Activated naive CD8-positive, alpha-beta T cell (primary cell): Measurements from ENCODE around the gene PKDCC.

ENCODE experiments used
- H3K27ac Mint-ChIP-seq: one replicate; pipeline ENCODE4 v1.8.0; 2021; ENCODE audit warnings: mixed read lengths
- H3K27me3 Mint-ChIP-seq: one replicate; pipeline ENCODE4 v1.8.0; 2021; ENCODE audit warnings: mixed read lengths
- H3K36me3 Mint-ChIP-seq: one replicate; pipeline ENCODE4 v1.8.0; 2021; ENCODE audit warnings: mixed read lengths
- H3K4me1 Mint-ChIP-seq: one replicate; pipeline ENCODE4 v1.8.0; 2021; ENCODE audit warnings: low read depth, mixed read lengths
- H3K4me3 Mint-ChIP-seq: one replicate; pipeline ENCODE4 v1.8.0; 2021; ENCODE audit warnings: mild to moderate bottlenecking, mixed read lengths
- H3K9me3 Mint-ChIP-seq: one replicate; pipeline ENCODE4 v1.8.0; 2021; ENCODE audit warnings: low read depth, mixed read lengths

Gene PKDCC

DNA sequence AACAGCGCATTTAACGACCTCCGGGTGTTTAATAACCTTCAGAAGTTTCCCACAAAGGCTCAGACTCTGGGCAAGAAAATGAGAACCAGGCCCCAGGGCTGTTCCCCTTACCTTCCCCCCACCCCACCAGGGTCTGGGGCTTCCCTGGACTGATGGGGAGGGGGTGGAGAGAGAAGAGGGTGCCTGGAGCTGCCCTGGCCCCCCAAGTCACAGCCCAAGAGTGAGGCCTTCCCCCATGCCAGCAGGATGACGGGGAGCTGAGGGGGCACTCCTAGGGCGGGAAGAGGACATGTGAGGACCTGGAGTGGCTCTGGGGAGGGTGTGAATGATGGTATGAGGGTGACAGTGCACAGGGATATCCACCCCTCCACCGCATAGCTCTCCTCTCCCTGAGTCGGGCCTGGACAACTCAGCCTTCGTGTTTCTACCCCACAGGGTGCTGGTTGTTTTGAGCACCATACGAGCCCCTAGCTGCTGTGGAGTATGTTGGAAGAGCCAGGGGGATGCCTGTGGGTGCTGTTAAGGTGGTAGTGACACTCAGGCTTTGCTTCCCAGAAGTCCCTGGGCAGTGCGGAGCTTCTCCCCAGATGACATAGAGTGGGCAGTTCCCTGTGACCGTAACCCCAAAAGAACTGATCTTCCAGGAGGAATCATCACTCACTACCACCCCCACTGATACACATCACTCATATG is 3.9 kb downstream of the PKDCC start:
- H3K4me1 Mint-ChIP-seq = peaks cover 4% of the 10 kb centered on the region
- no peaks in the 10 kb centered on the region for H3K9me3 Mint-ChIP-seq
- no peak overlapping the region for H3K4me3 Mint-ChIP-seq
- peaks cover 17% of the 10 kb centered on the region for H3K27me3 Mint-ChIP-seq
- no peaks in the 10 kb centered on the region for H3K36me3 Mint-ChIP-seq
- H3K27ac Mint-ChIP-seq = no peak overlapping the region

DNA sequence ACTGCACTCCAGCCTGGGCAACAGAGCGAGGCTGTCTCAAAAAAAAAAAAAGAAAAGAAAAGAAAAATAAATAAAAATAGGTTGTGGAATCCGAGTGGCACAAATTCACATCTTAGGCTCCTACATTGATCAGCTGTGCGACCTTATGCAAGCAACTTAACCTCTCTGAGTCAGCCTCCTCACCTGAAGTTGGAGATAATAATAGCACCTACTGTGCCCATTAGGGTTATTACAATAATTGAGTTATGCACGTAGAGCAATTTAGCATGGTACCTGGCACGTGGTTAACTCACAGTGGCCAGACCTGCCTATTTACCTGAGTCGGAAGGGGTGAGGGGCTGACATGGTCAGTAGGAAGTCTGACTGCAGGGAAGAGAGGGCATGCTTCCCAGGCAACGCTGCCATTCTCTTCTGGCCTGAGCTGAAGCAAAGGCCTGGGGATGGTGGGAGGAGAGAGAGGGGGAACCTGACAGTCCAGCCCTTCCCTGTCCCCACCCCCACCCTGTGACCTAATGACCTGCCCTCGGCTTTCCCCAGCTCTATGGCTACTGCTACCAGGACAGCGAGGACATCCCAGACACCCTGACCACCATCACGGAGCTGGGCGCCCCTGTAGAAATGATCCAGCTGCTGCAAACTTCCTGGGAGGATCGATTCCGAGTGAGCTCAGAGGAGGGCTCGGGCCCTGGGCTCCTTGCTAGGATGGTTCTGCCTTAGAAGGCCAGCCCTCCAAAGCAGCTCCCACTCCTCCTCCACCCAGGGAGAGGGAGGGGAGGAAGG is 5.1 kb downstream of the PKDCC start:
- Mint-ChIP-seq H3K4me3 (no peak overlapping the region), H3K4me1 (no peaks in the 10 kb centered on the region), H3K36me3 (no peaks in the 10 kb centered on the region), H3K27ac (no peak overlapping the region), H3K27me3 (peaks cover 13% of the 10 kb centered on the region), H3K9me3 (no peaks in the 10 kb centered on the region)

DNA sequence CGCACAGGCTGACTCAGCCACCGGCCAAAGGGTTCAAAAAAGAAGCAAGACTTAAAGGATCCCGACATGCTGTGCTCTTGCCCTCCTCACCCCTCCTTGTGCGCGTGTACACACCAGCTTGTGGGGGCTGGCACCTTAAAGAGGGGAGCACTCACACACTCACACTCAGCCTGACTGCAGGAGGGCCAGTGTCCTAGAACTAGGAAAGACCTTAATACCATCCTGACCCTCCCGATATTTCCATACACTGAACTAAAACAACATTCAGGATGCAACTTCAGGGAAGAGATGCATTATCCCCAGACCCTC is 5.6 kb downstream of the PKDCC start:
- H3K36me3 Mint-ChIP-seq = no peaks in the 10 kb centered on the region
- no peak overlapping the region for H3K27ac Mint-ChIP-seq
- H3K9me3 Mint-ChIP-seq = no peaks in the 10 kb centered on the region
- no peaks in the 10 kb centered on the region for H3K4me1 Mint-ChIP-seq
- H3K4me3 Mint-ChIP-seq = no peak overlapping the region
- peaks cover 13% of the 10 kb centered on the region for H3K27me3 Mint-ChIP-seq

DNA sequence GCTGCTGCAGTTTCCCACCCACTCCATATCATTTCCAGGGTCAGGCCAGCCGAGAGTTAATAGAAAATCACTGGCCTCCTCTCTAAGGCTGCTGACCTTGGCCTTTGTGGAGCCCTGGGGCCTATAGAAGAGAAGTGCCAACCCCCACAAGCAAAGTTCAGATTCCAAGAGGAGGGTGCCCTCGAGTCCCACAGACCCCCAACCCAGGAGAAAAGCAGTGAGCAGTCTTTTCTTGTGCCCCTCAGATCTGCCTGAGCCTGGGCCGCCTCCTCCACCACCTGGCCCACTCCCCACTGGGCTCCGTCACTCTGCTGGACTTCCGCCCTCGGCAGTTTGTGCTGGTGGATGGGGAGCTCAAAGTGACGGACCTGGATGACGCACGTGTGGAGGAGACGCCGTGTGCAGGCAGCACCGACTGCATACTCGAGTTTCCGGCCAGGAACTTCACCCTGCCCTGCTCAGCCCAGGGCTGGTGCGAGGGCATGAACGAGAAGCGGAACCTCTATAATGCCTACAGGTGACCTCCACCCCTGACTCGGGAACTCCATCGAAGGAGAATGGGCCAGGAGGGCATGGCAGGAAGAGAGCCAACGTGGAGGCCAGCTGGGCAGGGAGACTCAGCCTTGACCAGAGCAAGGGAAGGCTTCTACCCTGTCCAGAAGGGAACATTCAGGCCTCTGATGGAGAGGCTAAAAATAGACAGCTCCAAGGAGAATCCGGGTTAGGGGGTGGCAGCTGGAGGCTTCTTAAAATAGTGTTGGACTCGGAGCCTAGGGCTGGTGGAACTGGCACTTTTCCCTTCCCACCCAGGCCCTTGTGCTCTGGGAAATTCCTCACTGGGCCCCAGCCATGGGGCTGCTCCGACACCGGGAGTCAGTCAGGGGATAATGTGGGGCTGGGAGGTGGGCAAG is 6.2 kb downstream of the PKDCC start:
- no peaks in the 10 kb centered on the region for H3K4me1 Mint-ChIP-seq
- peaks cover 13% of the 10 kb centered on the region for H3K27me3 Mint-ChIP-seq
- no peaks in the 10 kb centered on the region for H3K36me3 Mint-ChIP-seq
- no peak overlapping the region for H3K27ac Mint-ChIP-seq
- no peaks in the 10 kb centered on the region for H3K9me3 Mint-ChIP-seq
- no peak overlapping the region for H3K4me3 Mint-ChIP-seq

DNA sequence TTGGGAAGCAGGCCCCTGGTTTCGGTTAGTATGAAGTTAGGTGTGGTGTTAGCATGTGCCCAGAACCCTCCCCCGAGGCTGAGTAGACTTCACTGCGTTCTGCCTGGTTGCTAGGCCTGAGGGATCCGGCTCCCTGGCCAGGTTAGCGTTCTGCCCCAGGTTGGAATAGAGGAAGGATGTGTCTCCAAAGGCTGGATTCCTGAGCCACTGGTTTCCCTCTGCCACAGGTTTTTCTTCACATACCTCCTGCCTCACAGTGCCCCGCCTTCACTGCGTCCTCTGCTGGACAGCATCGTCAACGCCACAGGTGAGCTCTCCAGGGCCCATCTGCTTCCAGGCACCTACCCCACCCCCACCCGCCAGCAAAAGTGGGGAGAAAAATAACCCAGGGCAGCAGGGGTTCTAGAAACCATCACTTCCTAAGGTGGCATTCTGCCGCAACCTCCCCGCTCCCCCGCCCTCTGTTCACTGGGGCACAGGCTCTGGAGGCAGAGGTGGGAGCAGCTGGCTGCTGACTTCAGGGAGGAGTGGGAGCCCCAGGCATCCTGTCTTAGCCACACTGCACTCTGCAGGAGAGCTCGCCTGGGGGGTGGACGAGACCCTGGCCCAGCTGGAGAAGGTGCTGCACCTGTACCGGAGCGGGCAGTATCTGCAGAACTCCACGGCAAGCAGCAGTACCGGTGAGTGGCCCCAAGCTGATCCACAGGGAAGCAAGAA is 7.1 kb downstream of the PKDCC start:
- H3K4me1 Mint-ChIP-seq = no peaks in the 10 kb centered on the region
- H3K27me3 Mint-ChIP-seq = peaks cover 11% of the 10 kb centered on the region
- H3K4me3 Mint-ChIP-seq = no peak overlapping the region
- H3K27ac Mint-ChIP-seq = no peak overlapping the region
- no peaks in the 10 kb centered on the region for H3K36me3 Mint-ChIP-seq
- no peaks in the 10 kb centered on the region for H3K9me3 Mint-ChIP-seq

DNA sequence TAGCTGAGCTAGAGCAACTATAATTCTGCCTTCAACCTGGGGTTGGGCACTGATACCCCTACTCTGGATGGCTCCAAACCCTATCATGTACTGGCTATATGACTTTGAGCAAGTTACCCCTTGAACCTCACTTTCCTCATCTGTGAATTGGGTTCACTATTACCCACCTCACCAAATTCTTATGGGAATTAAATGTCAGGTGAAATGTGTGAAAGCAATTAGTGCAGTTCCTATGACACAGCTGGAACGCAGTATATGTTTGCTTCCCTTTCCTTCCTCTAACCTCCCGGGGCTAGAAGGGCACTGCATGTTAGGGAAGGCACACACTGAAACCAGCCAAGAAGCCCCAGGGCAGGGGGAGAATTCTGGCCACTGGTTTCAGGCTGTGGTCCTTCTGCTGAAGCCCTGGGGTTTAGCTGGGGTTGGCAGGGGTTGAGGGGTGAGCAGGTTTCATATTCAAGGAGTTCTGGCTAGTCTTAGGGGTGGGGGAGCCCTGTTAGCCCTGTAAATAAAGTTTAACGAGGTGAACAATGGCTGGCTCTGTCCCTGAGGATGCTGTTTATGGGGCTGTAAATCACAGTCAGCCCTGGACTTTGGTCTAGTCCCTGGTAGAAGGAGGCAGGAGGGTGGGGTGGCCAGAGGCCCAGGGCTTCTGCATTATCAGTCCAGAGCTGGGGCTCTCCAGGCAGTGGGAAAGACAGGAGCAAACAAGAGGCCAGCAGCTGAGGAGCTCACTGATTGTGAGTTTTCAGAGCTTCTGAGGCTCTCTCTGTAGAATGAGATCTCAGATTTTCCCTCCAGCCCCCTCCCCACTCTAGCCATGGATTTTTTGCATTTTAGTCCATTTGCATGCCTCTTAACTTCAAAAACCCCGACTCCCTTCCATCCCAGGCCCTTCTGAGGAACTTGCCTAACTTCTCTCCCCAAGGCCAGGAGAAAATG is 8.0 kb downstream of the PKDCC start:
- no peaks in the 10 kb centered on the region for H3K9me3 Mint-ChIP-seq
- no peaks in the 10 kb centered on the region for H3K4me1 Mint-ChIP-seq
- H3K27ac Mint-ChIP-seq = no peak overlapping the region
- no peaks in the 10 kb centered on the region for H3K36me3 Mint-ChIP-seq
- peaks cover 7% of the 10 kb centered on the region for H3K27me3 Mint-ChIP-seq
- no peak overlapping the region for H3K4me3 Mint-ChIP-seq

DNA sequence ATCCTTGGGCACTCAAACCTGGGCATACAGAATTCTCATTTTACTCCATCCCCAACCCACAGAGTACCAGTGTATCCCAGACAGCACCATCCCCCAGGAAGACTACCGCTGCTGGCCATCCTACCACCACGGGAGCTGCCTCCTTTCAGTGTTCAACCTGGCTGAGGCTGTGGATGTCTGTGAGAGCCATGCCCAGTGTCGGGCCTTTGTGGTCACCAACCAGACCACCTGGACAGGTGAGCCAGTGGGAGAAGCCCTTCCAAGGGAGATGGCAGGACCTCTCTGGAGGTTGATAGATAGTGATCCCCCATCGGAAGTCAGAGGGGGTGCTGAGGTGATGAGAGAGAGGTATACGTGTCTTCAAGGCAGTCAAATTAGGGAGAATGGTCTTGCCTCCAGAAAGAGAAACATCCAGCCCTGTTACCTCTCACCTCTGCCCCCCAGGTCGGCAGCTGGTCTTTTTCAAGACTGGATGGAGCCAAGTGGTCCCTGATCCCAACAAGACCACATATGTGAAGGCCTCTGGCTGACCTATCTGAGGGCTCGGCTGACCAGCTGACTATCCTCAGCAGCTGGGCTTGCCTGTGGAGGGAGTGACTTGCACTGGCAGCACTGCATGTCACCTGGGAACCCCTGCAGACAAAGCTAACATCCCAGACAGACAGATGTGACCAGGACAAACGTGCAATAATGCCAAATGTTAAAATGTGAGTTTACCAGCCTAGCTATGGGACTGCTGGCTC is 9.5 kb downstream of the PKDCC start:
- Mint-ChIP-seq H3K4me1 (no peaks in the 10 kb centered on the region), H3K27me3 (peaks cover 5% of the 10 kb centered on the region), H3K4me3 (no peak overlapping the region), H3K9me3 (no peaks in the 10 kb centered on the region), H3K27ac (no peak overlapping the region), H3K36me3 (no peaks in the 10 kb centered on the region)

DNA sequence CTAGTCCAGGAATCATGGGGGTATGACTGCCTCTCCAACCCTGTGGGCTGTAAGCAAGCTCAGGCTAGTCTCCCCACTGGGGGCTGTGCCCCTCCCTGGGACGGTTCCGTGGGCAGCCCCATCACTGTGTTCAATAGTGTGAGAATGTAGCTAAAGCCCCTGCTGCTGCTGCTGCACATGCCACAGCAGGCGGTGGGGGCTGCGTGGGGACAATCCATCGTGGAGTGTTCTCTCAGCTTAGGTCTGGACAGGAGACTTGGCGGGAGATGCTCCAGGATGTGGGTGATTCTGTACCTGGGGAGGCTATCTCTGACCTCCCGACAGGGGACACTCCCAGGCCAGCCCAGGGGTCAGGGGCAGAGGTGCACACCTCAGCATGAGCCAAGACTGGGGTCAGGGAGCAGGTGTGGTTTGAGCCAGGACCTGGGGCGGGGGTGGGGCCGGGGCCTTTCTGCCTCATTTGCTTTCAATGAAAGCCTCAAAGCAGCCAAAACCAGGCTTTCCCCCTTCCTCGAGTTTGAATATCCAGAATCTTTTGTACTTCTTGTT is 10.2 kb downstream of the PKDCC start:
- Mint-ChIP-seq H3K27me3 (peaks cover 3% of the 10 kb centered on the region), H3K9me3 (no peaks in the 10 kb centered on the region), H3K4me3 (no peak overlapping the region), H3K36me3 (no peaks in the 10 kb centered on the region), H3K4me1 (no peaks in the 10 kb centered on the region), H3K27ac (no peak overlapping the region)

DNA sequence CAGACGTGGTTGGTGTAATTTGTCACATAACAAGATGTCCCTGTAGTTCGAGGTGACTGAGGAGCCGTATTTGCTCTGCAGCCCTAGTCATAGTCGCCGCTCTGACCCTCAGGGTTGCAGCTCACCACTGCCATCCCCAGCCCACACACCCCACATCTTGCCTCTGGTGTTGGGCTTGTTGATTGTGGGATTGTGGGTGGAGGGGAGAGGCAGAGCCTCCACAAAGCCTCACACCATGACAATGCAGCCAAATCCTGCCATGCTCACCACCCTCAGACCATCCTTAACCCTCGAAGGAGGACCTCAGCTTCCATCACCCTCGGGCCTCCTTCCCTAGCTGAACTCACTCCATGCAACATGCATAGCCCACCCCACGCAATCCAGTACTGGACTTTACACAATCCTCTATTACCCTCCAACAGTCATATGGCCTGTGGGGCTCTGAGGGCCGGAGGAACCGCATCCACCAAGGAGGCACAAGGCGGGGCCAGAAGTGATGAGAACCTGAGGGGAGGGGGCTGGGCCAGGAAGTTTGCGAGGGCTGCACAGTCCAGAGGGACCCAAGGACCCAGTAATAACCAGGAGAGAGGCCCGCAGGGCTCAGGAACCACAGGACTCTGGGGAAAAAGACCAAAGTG is 11.6 kb downstream of the PKDCC start:
- Mint-ChIP-seq H3K27me3 (no peaks in the 10 kb centered on the region), H3K4me1 (no peaks in the 10 kb centered on the region), H3K36me3 (no peaks in the 10 kb centered on the region)

DNA sequence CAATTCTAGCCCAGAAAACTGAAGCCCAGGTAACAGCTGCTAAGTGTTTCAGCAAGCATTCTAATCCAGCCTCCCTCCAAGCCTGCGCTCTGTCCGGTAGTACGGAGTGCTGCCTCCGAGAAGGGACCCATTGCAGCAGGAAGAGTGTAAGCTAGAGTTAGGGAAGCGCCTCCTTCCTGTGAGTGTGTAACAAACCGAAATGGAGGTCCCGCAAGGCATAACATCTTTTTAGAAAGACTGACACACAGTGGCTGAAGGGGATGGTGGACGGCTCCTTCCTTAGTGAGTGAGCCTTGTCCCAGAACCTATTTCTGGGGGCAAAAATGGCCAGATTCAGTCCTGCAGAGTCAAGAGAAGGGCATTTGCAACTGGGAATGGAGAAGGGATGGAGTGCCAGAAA is 12.2 kb downstream of the PKDCC start:
- H3K4me3 Mint-ChIP-seq = no peak overlapping the region
- H3K27me3 Mint-ChIP-seq = no peaks in the 10 kb centered on the region
- H3K27ac Mint-ChIP-seq = no peak overlapping the region
- no peaks in the 10 kb centered on the region for H3K9me3 Mint-ChIP-seq
- H3K36me3 Mint-ChIP-seq = no peaks in the 10 kb centered on the region
- H3K4me1 Mint-ChIP-seq = no peaks in the 10 kb centered on the region

More for the DNA sequence above, 11.6 kb downstream of the PKDCC start:
- no peak overlapping the region for H3K4me3 Mint-ChIP-seq
- no peak overlapping the region for H3K27ac Mint-ChIP-seq
- no peaks in the 10 kb centered on the region for H3K9me3 Mint-ChIP-seq

DNA sequence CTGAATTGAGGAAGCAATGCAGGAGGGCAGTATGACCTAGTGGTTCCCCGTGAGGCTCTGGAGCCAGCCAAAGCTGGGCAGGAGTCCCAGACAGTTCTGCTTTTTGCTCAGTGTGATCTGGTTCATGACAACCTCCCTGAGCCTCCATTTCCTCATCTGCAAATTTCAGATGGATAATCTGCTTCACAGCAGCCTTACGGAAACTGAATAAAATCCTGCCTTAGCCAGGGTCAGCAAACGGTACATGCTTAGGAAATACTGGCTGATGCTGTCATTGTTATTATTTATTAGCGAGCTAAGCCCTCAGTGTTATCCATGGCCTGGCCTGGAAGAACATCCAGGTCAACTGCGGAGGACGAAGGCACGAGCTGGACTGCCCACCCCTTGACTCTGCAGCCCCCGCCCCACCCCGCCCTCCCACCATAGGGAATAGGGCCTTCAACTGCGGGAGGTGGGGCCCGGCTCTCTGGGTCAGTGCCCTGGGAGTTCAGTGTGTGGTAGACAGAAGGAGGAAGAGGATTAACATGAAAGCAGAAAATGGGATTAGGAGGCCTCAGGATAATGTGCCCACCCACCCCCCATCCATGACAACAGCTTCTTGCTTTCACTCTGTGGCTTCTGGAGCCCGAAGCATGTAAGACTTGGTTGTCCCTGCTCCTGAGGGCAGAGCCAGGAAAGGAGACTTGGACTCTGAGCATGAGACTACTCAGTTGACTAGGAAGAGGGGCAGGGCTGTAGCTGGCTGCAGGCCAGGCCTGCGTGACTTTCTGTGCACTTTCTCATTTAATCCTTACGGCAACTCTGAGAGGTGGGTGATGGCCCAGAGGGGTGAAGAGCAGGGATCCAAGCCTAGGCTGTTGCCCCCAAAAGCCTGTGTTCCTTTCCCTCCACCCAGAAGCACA is 13.1 kb downstream of the PKDCC start:
- H3K4me1 Mint-ChIP-seq = no peaks in the 10 kb centered on the region
- H3K9me3 Mint-ChIP-seq = no peaks in the 10 kb centered on the region
- no peaks in the 10 kb centered on the region for H3K27me3 Mint-ChIP-seq
- no peaks in the 10 kb centered on the region for H3K36me3 Mint-ChIP-seq
- H3K4me3 Mint-ChIP-seq = no peak overlapping the region
- H3K27ac Mint-ChIP-seq = no peak overlapping the region

DNA sequence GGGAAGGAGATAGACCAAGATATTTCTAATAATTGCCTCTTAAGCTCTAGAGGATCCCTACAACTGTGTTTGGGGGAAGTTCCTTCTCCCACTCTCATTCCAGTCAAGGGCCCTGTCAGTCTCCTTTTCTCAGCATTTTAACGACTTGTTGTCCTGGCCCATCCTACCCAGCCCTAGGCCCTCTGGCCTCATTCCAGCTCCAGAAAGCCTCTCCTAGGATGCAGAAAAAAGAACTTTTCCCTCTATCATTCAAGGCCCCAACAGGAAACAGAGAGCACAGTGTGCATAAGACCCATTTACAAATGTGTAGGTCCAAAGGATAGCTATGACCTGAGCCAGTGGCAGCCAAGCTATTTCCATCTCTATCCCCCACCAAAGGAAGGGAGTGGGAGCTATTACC is 14.0 kb downstream of the PKDCC start:
- Mint-ChIP-seq H3K27me3 (no peaks in the 10 kb centered on the region), H3K36me3 (no peaks in the 10 kb centered on the region), H3K4me1 (no peaks in the 10 kb centered on the region), H3K4me3 (no peak overlapping the region), H3K9me3 (no peaks in the 10 kb centered on the region), H3K27ac (no peak overlapping the region)
